Activated CD8-positive, alpha-beta memory T cell treated with anti-CD3 and anti-CD28 coated beads, Interleukin-2, amount 50 U/mL, for 24 hours (primary cell): ENCODE results near the gene IL1RAPL2.
"Not testable (repeated sequence)": the region's sequence is repeated elsewhere in the genome, so short reads cannot be mapped to it uniquely, and the experiment has no call there.

Experiments used
- DNase-seq: peaks from one replicate; pipeline ENCODE4 v3.0.0-alpha.2; 2020; ENCODE audit errors: extremely low read depth

Gene IL1RAPL2

GRCh38 chrX:105609530-105609929, 1043.5 kb downstream of the IL1RAPL2 start:
- DNase-seq = no peak

DNA sequence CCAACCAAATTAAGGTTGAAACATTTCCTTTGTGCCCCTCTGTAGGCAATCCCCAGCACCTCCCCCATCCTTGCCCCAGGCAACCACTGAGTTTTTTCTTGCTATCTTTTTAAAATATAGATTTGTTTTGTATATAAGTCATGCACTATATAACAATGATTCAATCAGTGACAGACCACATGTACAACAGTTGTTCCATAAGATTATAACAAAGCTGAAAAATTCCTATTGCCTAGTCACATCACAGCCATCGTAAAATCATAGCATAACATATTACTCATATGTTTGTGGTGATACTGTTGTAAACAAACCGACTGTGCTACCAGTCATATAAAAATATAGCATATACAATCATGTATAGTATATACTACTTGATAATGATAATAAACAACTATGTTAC, 1044.4 kb downstream of the IL1RAPL2 start:
- no peak for DNase-seq

DNA sequence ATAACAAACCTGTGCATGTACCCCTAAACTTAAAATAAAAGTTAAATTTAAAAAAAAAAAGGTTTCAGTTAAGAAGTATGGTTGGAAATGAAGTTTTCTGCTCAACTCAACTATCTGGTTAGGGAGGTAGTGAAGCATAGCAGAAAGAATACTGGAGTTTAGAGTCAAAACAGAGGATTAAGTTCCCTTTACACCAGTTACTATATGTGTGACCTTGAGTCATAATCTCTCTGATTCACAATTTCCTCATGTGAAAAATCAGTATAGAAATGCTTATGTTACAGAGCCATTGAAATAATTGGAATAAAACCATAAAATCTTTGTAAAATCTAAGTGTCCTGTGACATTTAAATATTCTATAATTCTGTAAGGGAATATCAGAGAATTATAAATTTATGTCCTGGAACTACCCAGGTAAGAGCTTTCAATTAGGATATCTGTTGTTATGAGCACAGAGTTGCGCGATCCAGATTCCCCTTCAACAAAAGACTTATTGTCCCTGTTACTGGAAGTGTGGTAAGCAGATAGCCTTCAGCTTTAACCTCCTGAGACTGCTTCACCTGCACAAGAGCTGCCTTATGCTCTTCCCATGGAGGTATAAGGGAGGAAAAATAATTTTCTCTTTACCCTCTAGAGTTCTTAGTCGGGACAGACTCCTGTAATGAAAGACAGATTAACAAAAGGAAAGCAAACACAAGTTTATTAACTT, 1052.5 kb downstream of the IL1RAPL2 start:
- no peak for DNase-seq

DNA sequence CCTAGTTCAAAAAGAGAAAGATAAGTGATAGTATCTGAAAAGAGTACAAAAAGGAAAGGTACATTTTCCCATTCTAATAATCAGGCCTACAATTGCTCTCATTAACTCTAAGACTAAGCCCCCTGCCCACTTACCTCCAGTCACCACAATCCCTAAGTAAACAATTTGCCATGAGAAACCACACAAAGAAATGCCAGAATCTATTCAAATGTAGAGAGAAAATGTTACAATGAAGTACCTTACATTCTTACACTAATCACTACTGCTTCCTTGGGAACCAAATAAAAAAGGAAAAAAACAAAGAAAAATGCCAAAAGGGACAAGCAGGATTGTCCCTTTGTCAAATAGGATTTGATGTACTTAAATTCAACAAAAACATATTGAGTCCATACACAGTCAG, 1068.2 kb downstream of the IL1RAPL2 start:
- DNase-seq = no peak

DNA sequence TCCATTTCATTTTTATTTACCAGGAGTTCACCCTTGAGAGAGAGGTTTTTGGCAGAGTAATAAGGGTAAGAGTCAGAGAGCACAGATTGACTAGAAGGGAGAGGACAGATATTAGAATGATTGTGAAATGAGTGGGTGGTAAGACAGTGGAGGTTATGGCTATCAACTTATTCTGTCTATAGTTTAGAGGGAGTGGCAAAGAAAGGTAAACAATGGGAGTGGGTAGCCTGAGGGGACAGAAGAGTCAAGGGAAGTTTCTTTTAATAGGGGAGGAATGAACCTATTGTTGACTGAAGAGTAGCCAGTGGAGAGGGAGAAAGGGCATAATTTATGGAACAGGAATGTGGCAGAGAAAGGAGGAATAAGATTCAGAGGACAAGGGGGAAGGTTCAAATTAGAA, 1069.8 kb downstream of the IL1RAPL2 start:
- DNase-seq = no peak

DNA sequence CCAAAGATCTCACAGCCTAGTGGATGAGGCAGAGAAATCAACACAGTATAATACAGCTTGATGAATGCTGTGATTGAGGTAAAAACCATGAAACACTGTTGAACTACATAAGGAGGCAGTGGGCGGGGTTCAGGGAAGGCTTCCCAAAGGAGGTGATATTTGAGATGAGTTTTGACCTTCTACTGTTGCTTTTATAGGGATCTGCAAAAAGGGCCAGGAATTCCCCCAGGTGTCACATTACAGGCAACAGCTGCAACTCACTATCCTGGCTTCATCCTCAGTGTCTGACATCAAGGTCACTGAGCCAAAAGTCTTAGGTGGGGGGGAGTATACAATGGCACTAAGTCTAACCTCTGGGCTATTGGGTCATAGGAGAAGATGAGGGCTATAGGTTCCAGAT, 1070.7 kb downstream of the IL1RAPL2 start:
- DNase-seq = no peak

DNA sequence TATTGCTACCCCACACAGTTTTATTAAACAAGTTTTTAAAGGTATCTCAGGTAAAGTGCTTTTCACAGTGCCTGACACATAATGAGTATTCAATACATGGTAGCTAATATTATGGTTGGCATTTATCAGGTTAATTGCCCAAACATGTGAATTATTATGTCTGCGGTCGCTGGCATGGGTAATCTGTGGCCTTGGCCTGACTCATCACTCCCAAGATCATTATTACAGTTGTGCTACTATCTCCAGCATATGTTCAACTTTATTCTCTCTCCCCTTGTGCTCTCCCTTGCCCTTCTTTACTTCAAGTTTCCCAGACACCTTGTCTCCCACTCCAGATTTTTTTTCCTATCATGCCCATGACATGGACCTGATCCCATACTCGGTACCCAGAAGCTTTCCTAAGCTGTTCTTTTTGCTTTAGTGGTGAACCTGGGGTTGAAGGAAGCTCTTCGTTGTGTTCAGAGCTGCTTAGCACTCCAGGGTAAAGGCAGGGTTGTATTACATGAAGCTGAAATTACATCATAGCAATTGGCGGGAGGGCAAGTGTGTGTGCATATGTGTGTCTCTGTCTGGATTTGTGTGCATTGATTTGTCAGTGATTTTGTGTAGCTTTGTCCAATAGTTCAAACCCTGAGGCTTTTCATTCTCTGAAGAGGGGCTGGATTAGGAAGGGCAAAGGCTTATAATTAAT, 1079.8 kb downstream of the IL1RAPL2 start:
- DNase-seq = no peak

- DNase-seq = no peak
Measured at GRCh38 chrX:105646592-105647372, 1080.8 kb downstream of the IL1RAPL2 start.

DNA sequence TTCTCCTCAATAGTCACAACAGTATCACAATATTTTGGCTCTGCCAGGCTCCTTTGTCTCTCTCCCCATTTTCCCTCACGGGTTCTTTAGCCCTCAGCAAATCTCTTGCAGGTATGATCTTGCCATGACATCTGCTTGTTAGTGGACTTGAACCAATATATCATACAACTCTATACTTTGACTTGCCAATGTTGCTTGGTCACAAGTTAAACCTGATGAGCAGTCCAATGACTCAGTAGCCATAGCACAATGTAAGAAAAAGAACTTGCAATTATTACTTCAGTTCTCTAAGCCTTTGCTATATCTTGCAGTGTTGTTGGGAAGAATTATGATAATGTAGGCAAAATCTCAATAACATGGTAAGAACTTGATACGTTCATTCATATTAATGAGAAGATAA, 1081.8 kb downstream of the IL1RAPL2 start:
- DNase-seq = no peak

GRCh38 chrX:105648732-105649131, 1082.7 kb downstream of the IL1RAPL2 start:
- no peak for DNase-seq

GRCh38 chrX:105650577-105650976, 1084.6 kb downstream of the IL1RAPL2 start:
- DNase-seq = no peak

GRCh38 chrX:105650986-105651385, 1085.0 kb downstream of the IL1RAPL2 start:
- DNase-seq = no peak

DNA sequence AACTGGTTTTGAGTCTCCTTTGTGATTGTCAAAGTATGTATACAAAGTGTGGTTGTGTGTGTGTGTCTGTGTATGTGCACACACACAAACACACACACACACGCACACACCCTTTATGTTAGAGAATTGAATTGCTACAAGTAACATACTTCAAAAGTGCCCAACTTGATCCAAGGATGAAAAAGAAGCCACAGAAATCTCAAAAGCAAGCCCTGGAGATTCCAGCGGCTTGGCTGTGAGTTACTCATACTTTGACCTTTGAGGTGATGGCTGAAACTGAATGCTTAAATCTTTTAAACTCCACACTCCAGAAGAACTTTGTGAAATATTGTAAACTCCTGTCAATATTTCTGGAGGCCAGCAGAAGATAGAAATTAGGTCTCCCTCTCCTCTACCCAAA, 1087.9 kb downstream of the IL1RAPL2 start:
- no peak for DNase-seq

- no peak for DNase-seq
Measured at GRCh38 chrX:105658136-105658535, 1092.1 kb downstream of the IL1RAPL2 start.

DNA sequence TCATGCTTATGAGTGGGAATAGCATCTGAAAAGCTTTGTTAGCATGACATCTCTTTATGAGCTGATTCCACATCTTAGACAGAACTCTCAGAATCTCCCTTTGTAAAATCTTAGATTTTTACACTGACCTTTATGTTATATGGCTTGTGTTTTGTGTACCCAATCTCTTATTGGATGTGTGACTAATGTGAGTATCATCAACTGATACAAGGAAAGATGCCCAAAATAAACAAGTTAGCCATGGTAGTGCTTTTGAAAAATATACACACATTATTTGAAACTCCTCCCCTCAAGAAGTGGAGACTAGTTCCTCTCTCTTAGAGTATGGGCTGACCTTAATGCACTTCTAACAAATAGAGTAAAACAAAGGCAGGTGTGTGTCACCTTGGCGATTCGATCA, 1096.2 kb downstream of the IL1RAPL2 start:
- DNase-seq = no peak

- DNase-seq = no peak
Measured at GRCh38 chrX:105664243-105664642, 1098.2 kb downstream of the IL1RAPL2 start.

GRCh38 chrX:105684288-105684687, 1118.3 kb downstream of the IL1RAPL2 start:
- not testable (repeated sequence) for DNase-seq

DNA sequence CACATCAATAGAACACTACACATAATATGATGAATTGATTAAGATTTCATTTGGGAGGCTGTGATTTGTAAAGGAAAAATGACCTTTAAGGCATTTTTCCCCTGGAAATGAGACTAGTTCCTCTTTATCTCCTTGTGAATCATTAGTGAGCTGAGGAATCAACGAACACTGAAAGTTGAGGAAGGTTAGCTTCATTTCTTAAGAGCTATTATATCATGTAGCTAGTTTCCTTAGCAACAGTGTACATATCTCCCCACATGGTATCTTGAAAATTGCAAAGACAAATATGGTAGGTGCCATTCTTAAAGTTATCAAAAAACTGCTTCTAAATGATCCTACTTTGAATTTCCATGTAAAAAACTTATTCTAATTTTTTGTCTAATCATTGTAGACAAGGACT, 1128.8 kb downstream of the IL1RAPL2 start:
- no peak for DNase-seq

- no peak for DNase-seq
Measured at GRCh38 chrX:105695451-105695850, 1129.5 kb downstream of the IL1RAPL2 start.

DNA sequence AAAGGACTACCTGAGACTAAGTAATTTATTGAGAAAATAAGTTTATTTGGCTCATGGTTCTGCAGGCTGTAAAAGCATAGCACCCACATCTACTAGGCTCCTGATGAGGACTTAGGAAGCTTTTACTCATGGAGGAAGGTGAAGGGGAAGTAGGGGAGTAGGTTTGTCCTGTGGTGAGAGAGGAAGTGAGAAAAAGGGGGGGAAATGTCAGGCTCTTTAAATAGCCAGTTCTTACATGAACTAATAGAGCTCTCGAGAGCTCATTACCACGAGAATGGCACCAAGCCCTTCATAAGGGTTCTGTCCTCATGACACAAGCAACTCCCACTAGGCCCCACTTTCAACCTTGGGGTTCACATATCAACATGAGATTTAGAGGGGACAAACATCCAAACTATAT, 1130.9 kb downstream of the IL1RAPL2 start:
- no peak for DNase-seq

- DNase-seq = no peak
Measured at GRCh38 chrX:105697984-105698781, 1132.2 kb downstream of the IL1RAPL2 start.

- DNase-seq = no peak
Measured at GRCh38 chrX:105700331-105700730, 1134.3 kb downstream of the IL1RAPL2 start.
